ENCODE results near the gene TRAF5. TPM values are rescaled to one million over a fixed set of nuclear protein-coding genes. Genes with fewer than 3 reads are reported as not detected.
"Not testable (repeated sequence)": the region's sequence is repeated elsewhere in the genome, so short reads cannot be mapped to it uniquely, and the experiment has no call there.

Gene TRAF5
- total RNA-seq, 1 donor from 2014 or later = 1.5 TPM

- Histone ChIP-seq H3K36me3 (no peaks in the 10 kb centered on the region), H3K9me3 (replicated peaks) (no peaks in the 10 kb centered on the region), H3K27ac (replicated peaks) (peak overlapping the region; percentile 96), H3K4me3 (peak overlapping the region; percentile 85), H3K27me3 (ENCODE audit: low read depth) (no peaks in the 10 kb centered on the region), H3K4me1 (peaks cover 17% of the 10 kb centered on the region)
- no peak for TF ChIP-seq CTCF (IDR thresholded peaks at IDR 0.05; ENCODE audit: borderline replicate concordance)
- intact Hi-C loops (cut with micrococcal nuclease) = no loop called here
- no peak for DNase-seq
Measured at GRCh38 chr1:211382182-211382713, 55.6 kb downstream of the TRAF5 start.

- intact Hi-C loops (cut with micrococcal nuclease) = no loop called here
- H3K9me3 ChIP-seq (replicated peaks) = no peaks in the 10 kb centered on the region
- H3K27ac ChIP-seq (replicated peaks) = peak overlapping the region; percentile 96
- H3K4me1 ChIP-seq = peaks cover 17% of the 10 kb centered on the region
- no peaks in the 10 kb centered on the region for H3K36me3 ChIP-seq
- H3K27me3 ChIP-seq (ENCODE audit: low read depth) = no peaks in the 10 kb centered on the region
- DNase-seq = peak; percentile 96
- TF ChIP-seq CTCF (IDR thresholded peaks at IDR 0.05; ENCODE audit: borderline replicate concordance) = no peak
- H3K4me3 ChIP-seq = peak overlapping the region; percentile 85
Measured at GRCh38 chr1:211382714-211383480, 56.3 kb downstream of the TRAF5 start.

DNA sequence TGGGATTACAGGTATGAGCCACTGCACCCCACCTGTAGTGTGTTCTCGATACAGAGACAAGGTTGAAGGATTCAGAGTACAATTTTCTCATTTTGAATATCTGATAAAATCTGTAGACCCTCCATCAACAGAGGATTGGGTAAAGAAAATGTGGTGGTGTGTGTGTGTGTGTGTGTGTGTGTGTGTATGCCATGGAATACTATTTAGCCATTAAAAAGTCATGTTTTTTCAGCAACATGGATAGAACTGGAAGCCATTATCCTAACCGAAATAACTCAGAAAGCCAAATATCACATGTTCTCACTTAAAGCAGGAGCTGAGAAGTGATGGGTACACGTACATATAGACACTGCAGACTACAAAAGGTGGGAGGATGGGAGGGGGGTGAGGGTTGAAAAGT lies 57.9 kb downstream of the TRAF5 start:
- DNase-seq = no peak
- Histone ChIP-seq H3K27ac (replicated peaks) (no peak overlapping the region), H3K9me3 (replicated peaks) (no peaks in the 10 kb centered on the region), H3K4me1 (peaks cover 17% of the 10 kb centered on the region), H3K36me3 (no peaks in the 10 kb centered on the region), H3K4me3 (no peak overlapping the region), H3K27me3 (ENCODE audit: low read depth) (no peaks in the 10 kb centered on the region)
- TF ChIP-seq CTCF (IDR thresholded peaks at IDR 0.05; ENCODE audit: borderline replicate concordance) = no peak
- intact Hi-C loops (cut with micrococcal nuclease) = no loop called here

GRCh38 chr1:211386921-211387320 lies 60.3 kb downstream of the TRAF5 start:
- no peak for DNase-seq
- no peak overlapping the region for H3K4me3 ChIP-seq
- H3K27me3 ChIP-seq (ENCODE audit: low read depth) = no peaks in the 10 kb centered on the region
- H3K36me3 ChIP-seq = peaks cover under 1% of the 10 kb centered on the region
- peaks cover 14% of the 10 kb centered on the region for H3K4me1 ChIP-seq
- no peak for TF ChIP-seq CTCF (IDR thresholded peaks at IDR 0.05; ENCODE audit: borderline replicate concordance)
- no peaks in the 10 kb centered on the region for H3K9me3 ChIP-seq (replicated peaks)
- intact Hi-C loops (cut with micrococcal nuclease) = no loop called here
- H3K27ac ChIP-seq (replicated peaks) = no peak overlapping the region

- H3K9me3 ChIP-seq (replicated peaks); DNase-seq; H3K4me1 ChIP-seq; H3K27me3 ChIP-seq (ENCODE audit: low read depth); H3K4me3 ChIP-seq; H3K27ac ChIP-seq (replicated peaks); intact Hi-C loops (cut with micrococcal nuclease): not testable (repeated sequence)
- peaks cover 10% of the 10 kb centered on the region for H3K36me3 ChIP-seq
Measured at GRCh38 chr1:211390829-211391228, 64.2 kb downstream of the TRAF5 start.

- no peaks in the 10 kb centered on the region for H3K27me3 ChIP-seq (ENCODE audit: low read depth)
- no peak for TF ChIP-seq CTCF (IDR thresholded peaks at IDR 0.05; ENCODE audit: borderline replicate concordance)
- H3K27ac ChIP-seq (replicated peaks) = no peak overlapping the region
- no peak overlapping the region for H3K4me3 ChIP-seq
- intact Hi-C loops (cut with micrococcal nuclease) = no loop called here
- no peak for DNase-seq
- H3K9me3 ChIP-seq (replicated peaks) = no peaks in the 10 kb centered on the region
- no peaks in the 10 kb centered on the region for H3K4me1 ChIP-seq
- H3K36me3 ChIP-seq = peaks cover 29% of the 10 kb centered on the region
Measured at GRCh38 chr1:211393203-211393602, 66.6 kb downstream of the TRAF5 start.

- intact Hi-C loops (cut with micrococcal nuclease); H3K4me3 ChIP-seq; DNase-seq; H3K27ac ChIP-seq (replicated peaks); H3K27me3 ChIP-seq (ENCODE audit: low read depth); H3K4me1 ChIP-seq; H3K9me3 ChIP-seq (replicated peaks): not testable (repeated sequence)
- peaks cover 19% of the 10 kb centered on the region for H3K36me3 ChIP-seq
Measured at GRCh38 chr1:211398266-211398930, 71.8 kb downstream of the TRAF5 start.

DNA sequence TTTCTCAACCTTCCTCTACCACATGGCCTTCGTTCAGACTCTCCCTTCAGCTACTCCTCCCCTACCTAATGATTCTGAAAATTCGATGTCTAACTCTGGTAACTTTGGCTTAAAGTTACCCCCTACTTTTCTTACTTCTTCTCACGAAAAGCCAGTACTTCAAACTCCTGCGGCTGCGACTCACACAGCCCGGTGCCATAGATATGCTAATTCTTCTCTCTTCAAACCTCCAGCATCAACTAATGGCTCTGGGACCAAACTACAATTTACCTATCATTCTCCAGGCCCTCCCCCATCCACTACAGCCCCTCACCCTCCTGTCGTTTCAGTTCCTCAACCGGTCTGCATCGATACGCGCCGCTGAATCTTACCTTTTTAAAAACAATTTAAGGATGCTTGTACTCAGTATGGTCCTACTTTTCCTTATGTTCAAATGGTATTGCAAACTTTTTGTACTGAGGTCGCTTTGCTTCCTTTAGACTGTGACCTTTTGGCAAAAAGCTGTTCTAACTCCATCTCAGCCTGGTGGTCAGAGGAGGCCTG lies 73.3 kb downstream of the TRAF5 start:
- H3K4me3 ChIP-seq; intact Hi-C loops (cut with micrococcal nuclease); H3K27me3 ChIP-seq (ENCODE audit: low read depth); H3K9me3 ChIP-seq (replicated peaks); DNase-seq; H3K4me1 ChIP-seq; H3K27ac ChIP-seq (replicated peaks): not testable (repeated sequence)
- peaks cover 19% of the 10 kb centered on the region for H3K36me3 ChIP-seq

All from left ventricle myocardium inferior (tissue), 1 donor.